ENCODE data around the gene CHRNE.
"Not testable (repeated sequence)": the region's sequence is repeated elsewhere in the genome, so short reads cannot be mapped to it uniquely, and the experiment has no call there.

Gene CHRNE

DNA sequence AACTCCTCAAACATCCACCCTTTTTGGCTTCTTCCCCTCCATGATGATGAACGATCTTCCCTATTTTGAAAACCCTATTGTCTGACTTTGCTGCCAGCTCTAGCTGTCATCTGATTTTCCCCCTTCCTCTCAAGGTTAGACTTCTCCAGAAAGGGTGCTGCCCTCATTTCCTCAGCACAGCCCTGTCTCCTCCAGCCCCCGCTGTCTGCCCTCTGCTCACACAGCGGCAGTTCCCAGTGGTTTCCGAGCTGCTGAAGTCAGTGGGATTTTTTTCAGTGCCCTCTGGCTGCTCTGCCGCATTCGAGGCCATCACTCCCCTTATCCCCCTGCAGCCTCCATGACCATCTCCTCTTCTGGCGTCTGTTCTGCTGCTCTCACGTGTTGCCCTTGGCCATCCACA lies 30.1 kb downstream of the CHRNE start:
- H3K4me2 ChIP-seq (ENCODE audit: low read length): no peak overlapping the region
- H3K4me1 ChIP-seq: no peaks in the 10 kb centered on the region
- no peaks in the 10 kb centered on the region for H3K36me3 ChIP-seq (ENCODE audit: control insufficient read depth, insufficient read depth, low read length)
- peaks cover 25% of the 10 kb centered on the region for H3K79me2 ChIP-seq
- no peaks in the 10 kb centered on the region for H3K9me3 ChIP-seq (ENCODE audit: control insufficient read depth, low read length)
- no peak overlapping the region for H3K4me3 ChIP-seq (ENCODE audit: low read depth, low read length)
- no peak overlapping the region for H2AFZ ChIP-seq
- H3K9ac ChIP-seq: no peak overlapping the region
- TF ChIP-seq, protein P1, sequence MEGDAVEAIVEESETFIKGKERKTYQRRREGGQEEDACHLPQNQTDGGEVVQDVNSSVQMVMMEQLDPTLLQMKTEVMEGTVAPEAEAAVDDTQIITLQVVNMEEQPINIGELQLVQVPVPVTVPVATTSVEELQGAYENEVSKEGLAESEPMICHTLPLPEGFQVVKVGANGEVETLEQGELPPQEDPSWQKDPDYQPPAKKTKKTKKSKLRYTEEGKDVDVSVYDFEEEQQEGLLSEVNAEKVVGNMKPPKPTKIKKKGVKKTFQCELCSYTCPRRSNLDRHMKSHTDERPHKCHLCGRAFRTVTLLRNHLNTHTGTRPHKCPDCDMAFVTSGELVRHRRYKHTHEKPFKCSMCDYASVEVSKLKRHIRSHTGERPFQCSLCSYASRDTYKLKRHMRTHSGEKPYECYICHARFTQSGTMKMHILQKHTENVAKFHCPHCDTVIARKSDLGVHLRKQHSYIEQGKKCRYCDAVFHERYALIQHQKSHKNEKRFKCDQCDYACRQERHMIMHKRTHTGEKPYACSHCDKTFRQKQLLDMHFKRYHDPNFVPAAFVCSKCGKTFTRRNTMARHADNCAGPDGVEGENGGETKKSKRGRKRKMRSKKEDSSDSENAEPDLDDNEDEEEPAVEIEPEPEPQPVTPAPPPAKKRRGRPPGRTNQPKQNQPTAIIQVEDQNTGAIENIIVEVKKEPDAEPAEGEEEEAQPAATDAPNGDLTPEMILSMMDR (IDR thresholded peaks at IDR 0.05): no peak
- no peak overlapping the region for H3K27ac ChIP-seq
- H3K27me3 ChIP-seq (ENCODE audit: control insufficient read depth, insufficient read depth, low read length): no peaks in the 10 kb centered on the region

DNA sequence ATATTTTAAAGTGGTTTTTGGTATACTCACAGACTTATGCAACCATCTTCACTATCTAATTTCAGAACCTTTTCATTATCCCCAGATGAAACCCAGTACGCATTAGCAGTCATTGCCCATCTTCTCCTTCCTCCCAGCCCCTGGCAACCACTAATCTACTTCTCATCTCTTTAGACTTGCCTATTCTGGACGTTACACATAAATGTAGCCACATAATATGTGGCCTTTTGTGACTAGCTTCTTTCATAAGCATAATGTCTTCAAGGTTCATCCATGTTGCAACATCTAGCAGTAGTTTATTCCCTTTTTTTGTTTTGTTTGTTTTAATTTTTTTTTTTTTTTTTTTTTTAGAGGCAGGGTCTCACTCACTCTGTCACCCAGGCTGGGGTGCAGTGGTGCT lies 32.0 kb downstream of the CHRNE start:
- H3K27me3 ChIP-seq (ENCODE audit: control insufficient read depth, insufficient read depth, low read length): no peaks in the 10 kb centered on the region
- H3K79me2 ChIP-seq: peaks cover 25% of the 10 kb centered on the region
- no peaks in the 10 kb centered on the region for H3K4me1 ChIP-seq
- no peaks in the 10 kb centered on the region for H3K9me3 ChIP-seq (ENCODE audit: control insufficient read depth, low read length)
- no peak overlapping the region for H3K4me3 ChIP-seq (ENCODE audit: low read depth, low read length)
- H2AFZ ChIP-seq: no peak overlapping the region
- TF ChIP-seq, protein P1 (IDR thresholded peaks at IDR 0.05): no peak
- H3K4me2 ChIP-seq (ENCODE audit: low read length): no peak overlapping the region
- H3K27ac ChIP-seq: no peak overlapping the region
- no peak overlapping the region for H3K9ac ChIP-seq
- H3K36me3 ChIP-seq (ENCODE audit: control insufficient read depth, insufficient read depth, low read length): no peaks in the 10 kb centered on the region

DNA sequence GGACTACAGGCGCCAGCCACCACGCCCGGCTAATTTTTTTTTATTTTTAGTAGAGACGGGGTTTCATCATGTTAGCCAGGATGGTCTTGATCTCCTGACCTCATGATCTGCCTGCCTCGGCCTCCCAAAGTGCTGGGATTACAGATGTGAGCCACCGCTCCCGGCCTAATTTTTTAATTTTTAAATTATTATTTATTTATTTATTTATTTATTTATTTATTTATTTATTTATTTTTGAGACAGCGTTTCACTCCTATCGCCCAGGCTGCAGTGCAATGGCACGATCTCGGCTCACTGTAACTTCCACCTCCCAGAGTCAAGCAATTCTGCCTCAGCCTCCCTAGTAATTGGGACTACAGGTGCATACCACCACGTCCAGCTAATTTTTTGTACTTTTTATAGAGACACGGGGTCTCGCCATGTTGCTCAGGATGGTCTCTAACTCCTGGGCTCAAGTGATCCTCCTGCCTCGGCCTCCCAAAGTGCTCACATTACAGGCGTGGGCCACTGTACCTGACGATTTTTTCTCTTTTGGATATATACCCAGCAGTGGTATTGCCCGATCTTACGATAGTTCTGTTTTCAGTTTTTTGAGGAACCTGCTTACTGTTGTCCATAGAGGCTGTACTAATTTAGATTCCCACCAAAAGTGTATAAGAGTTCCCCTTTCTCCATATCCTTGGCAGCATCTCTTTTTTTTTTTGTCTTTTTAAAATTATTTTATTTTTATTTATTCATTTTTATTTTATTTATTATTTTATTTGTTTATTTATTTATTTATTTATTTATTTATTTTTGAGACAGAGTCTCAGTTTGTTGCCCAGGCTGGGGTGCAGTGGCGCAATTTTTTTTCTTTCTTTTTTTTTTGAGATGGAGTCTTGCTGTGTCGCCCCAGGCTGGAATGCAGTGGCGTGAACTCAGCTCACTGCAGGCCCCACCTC lies 33.6 kb downstream of the CHRNE start:
- H3K4me3 ChIP-seq (ENCODE audit: low read depth, low read length); H3K4me2 ChIP-seq (ENCODE audit: low read length); H2AFZ ChIP-seq; H3K9me3 ChIP-seq (ENCODE audit: control insufficient read depth, low read length); H3K9ac ChIP-seq; H3K27me3 ChIP-seq (ENCODE audit: control insufficient read depth, insufficient read depth, low read length); H3K36me3 ChIP-seq (ENCODE audit: control insufficient read depth, insufficient read depth, low read length); H3K4me1 ChIP-seq; H3K27ac ChIP-seq: not testable (repeated sequence)
- H3K79me2 ChIP-seq: peaks cover 19% of the 10 kb centered on the region

DNA sequence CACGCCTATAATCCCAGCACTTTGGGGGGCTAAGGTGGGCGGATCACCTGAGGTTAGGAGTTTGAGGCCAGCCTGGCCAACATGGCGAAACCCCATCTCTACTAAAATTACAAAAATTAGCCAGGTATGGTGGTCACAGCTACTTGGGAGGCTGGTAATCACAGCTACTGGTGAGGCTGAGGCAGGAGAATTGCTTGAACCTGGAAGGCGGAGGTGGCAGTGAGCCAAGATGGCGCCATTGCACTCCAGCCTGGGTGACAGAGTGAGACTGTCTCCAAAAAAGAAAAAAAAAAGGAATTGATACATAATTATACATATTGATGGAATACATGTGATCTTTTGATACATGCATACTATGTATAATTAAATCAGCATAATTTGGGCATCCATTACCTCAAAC lies 35.4 kb downstream of the CHRNE start:
- H3K27me3 ChIP-seq (ENCODE audit: control insufficient read depth, insufficient read depth, low read length); H3K36me3 ChIP-seq (ENCODE audit: control insufficient read depth, insufficient read depth, low read length); H3K27ac ChIP-seq; H3K9ac ChIP-seq; H2AFZ ChIP-seq; H3K9me3 ChIP-seq (ENCODE audit: control insufficient read depth, low read length); H3K4me1 ChIP-seq; H3K4me2 ChIP-seq (ENCODE audit: low read length); H3K4me3 ChIP-seq (ENCODE audit: low read depth, low read length): not testable (repeated sequence)
- peaks cover 19% of the 10 kb centered on the region for H3K79me2 ChIP-seq

DNA sequence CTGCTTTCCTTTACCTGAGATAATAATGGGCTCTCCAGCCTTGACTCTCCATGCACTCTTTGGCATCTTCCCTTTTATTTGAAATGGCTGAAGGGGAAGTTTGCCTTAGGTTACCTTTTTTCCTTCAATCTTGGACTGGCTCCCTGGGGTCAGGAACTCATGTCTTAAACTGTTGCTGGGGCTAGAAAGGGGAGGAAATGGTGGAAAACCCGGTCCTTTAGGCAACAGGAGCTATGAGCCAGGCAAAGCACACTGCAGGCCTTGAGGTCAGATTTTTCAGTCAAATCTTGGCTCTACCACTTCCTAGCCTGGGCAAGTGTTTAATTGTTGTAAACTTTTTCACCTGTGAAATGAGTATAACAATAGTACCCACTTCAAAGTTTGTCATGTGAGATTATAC lies 39.6 kb downstream of the CHRNE start:
- peaks cover 6% of the 10 kb centered on the region for H3K4me1 ChIP-seq
- no peak overlapping the region for H3K4me2 ChIP-seq (ENCODE audit: low read length)
- no peaks in the 10 kb centered on the region for H3K36me3 ChIP-seq (ENCODE audit: control insufficient read depth, insufficient read depth, low read length)
- TF ChIP-seq, protein P1 (IDR thresholded peaks at IDR 0.05): no peak
- H3K27me3 ChIP-seq (ENCODE audit: control insufficient read depth, insufficient read depth, low read length): no peaks in the 10 kb centered on the region
- H3K4me3 ChIP-seq (ENCODE audit: low read depth, low read length): no peak overlapping the region
- H3K9me3 ChIP-seq (ENCODE audit: control insufficient read depth, low read length): no peaks in the 10 kb centered on the region
- H3K27ac ChIP-seq: no peak overlapping the region
- H2AFZ ChIP-seq: no peak overlapping the region
- peaks cover 37% of the 10 kb centered on the region for H3K79me2 ChIP-seq
- H3K9ac ChIP-seq: no peak overlapping the region

Data from parathyroid adenoma (tissue), 2 donors.